K562 (cell line): Measurements from ENCODE around the gene PCBP3. TPM values are rescaled to one million over a fixed set of nuclear protein-coding genes. Genes with fewer than 3 reads are reported as not detected.

ENCODE experiments used
- ATAC-seq: fragments of 200-7000 bp; cut with Tn5 transposase; 3 replicates; pipeline ENCODE4 v1.9.1; 2020; ENCODE audit warnings: moderate library complexity
- BruUV-seq: library from RNA; stranded (reverse); fragments of 400-500 nt; replicated peaks from 2 replicates; lab custom pipeline; 2021; lab: Mats Ljungman, UMichigan
- CTCF ChIA-PET: fragments of 300-600 bp; formaldehyde crosslinking; extraction: SDS; loops from one replicate; lab custom pipeline; 2021; ENCODE audit warnings: low intra/inter-chr PET ratio; lab: Yijun Ruan, JAX
- POLR2A ChIA-PET: fragments of 300-600, 350-650 bp; sonication (Branson Sonifier 250); formaldehyde crosslinking; extraction: SDS; loops from one replicate; lab custom pipeline; 2021; ENCODE audit warnings: antibody characterized with exemption, inconsistent platforms; lab: Yijun Ruan, JAX
- DNase-seq, 4 experiments: peaks; one replicate each; pipeline versions ENCODE4 v3.0.0 to v3.0.0-alpha.2; 2011 to 2018; ENCODE audit warnings: low spot score in 3 of 4, mixed read lengths in 3 of 4; ENCODE audit errors: extremely low read depth in 1 of 4
- FAIRE-seq: peaks from 2 replicates; lab custom pipeline; 2011; peaks lifted over from hg19 to GRCh38; lab: Jason Lieb, UNC
- H2AFZ ChIP-seq: 2 replicates; pipeline ENCODE4 v1.6.0; 2011; ENCODE audit warnings: low read depth, low read length, control low read depth, inconsistent platforms
- H3K27ac ChIP-seq: fragments of 200-600 bp; 3 replicates; pipeline ENCODE4 v1.8.0; 2011; ENCODE audit warnings: low read depth, mild to moderate bottlenecking, control low read depth, inconsistent platforms, low read length, moderate library complexity, mixed read lengths; ENCODE audit errors: extremely low read depth
- H3K27me3 ChIP-seq, 2 experiments: fragments of 300-600 bp in 1 of 2; 2 replicates in 1 of 2; 3 replicates in 1 of 2; pipeline versions ENCODE4 v1.6.0 to v1.8.0; 2011; ENCODE audit warnings: inconsistent platforms in 2 of 2, low read length in 2 of 2, mild to moderate bottlenecking in 1 of 2, mixed read lengths in 1 of 2, moderate library complexity in 1 of 2; ENCODE audit not compliant: control insufficient read depth in 2 of 2, insufficient read depth in 2 of 2
- H3K36me3 ChIP-seq: fragments of 300-600 bp; 3 replicates; pipeline ENCODE4 v1.8.0; 2011; ENCODE audit warnings: mild to moderate bottlenecking, low read length, inconsistent platforms; ENCODE audit not compliant: control insufficient read depth, insufficient read depth
- H3K4me1 ChIP-seq, 2 experiments: fragments of 200-600 bp in 1 of 2; replicated peaks in 1 of 2; 2 replicates in 1 of 2; 3 replicates in 1 of 2; pipeline versions ENCODE4 v1.5.1 to v1.8.0; 2011; ENCODE audit warnings: inconsistent platforms in 2 of 2, low read length in 2 of 2, mild to moderate bottlenecking in 1 of 2, mixed read lengths in 1 of 2, moderate library complexity in 1 of 2; ENCODE audit not compliant: control insufficient read depth in 2 of 2, insufficient read depth in 2 of 2
- H3K4me2 ChIP-seq: 2 replicates; pipeline ENCODE4 v1.6.1; 2011; ENCODE audit warnings: low read length, control low read depth, inconsistent platforms, mixed read lengths; ENCODE audit not compliant: insufficient read depth
- H3K4me3 ChIP-seq: fragments of 200-600 bp; sonication (generic), shearing (Covaris generic); 2 replicates; pipeline ENCODE4 v1.5.1; 2016; ENCODE audit warnings: control low read depth, inconsistent platforms
- H3K79me2 ChIP-seq: fragments of 200-600 bp; 3 replicates; pipeline ENCODE4 v1.8.0; 2011; ENCODE audit warnings: low read length, inconsistent platforms; ENCODE audit not compliant: control insufficient read depth, insufficient read depth
- H3K9ac ChIP-seq, 2 experiments: 2 replicates each; pipeline versions ENCODE4 v1.6.0 to v1.6.1; 2011; ENCODE audit warnings: low read depth in 2 of 2, low read length in 2 of 2, control low read depth in 1 of 2, inconsistent platforms in 1 of 2, mild to moderate bottlenecking in 1 of 2, mixed read lengths in 1 of 2; ENCODE audit not compliant: insufficient read depth in 1 of 2
- H3K9me1 ChIP-seq: one replicate; pipeline ENCODE4 v1.6.0; 2011; ENCODE audit warnings: inconsistent platforms, mild to moderate bottlenecking, low read length, moderate library complexity; ENCODE audit not compliant: control insufficient read depth, insufficient read depth
- H3K9me3 ChIP-seq: replicated peaks from 2 replicates; pipeline ENCODE4 v1.5.1; 2011; ENCODE audit warnings: low read depth, low read length, inconsistent platforms; ENCODE audit not compliant: control insufficient read depth, insufficient read depth
- H4K20me1 ChIP-seq: replicated peaks from 2 replicates; pipeline ENCODE4 v1.6.1; 2011; ENCODE audit warnings: low read length, inconsistent platforms, mixed read lengths; ENCODE audit not compliant: control insufficient read depth, insufficient read depth
- BMI1 ChIP-seq: fragments of 150-350 bp; IDR thresholded peaks from 2 replicates; pipeline ENCODE4 v1.6.1; 2014; ENCODE audit warnings: low read length
- CREBBP ChIP-seq: IDR thresholded peaks from one replicate; pipeline ENCODE4 v1.6.1; 2012; ENCODE audit warnings: low read depth, mild to moderate bottlenecking, control low read depth, inconsistent platforms, low read length
- PHF8 ChIP-seq: fragments of 200-600 bp; sonication (generic); IDR thresholded peaks from 2 replicates; pipeline ENCODE4 v1.6.1; 2012; ENCODE audit warnings: mixed run types, mild to moderate bottlenecking, inconsistent platforms, low read length, moderate library complexity, borderline replicate concordance
- SIN3A ChIP-seq, 2 experiments: fragments of 150-350 bp in 1 of 2; IDR thresholded peaks; 2 replicates each; pipeline ENCODE4 v1.6.1; 2011 to 2016; ENCODE audit warnings: borderline replicate concordance in 2 of 2, low read depth in 2 of 2, low read length in 2 of 2, mild to moderate bottlenecking in 2 of 2, moderate library complexity in 2 of 2; ENCODE audit not compliant: control insufficient read depth in 1 of 2
- SIX5 ChIP-seq, 2 experiments: IDR thresholded peaks; 2 replicates each; pipeline ENCODE4 v1.6.1; 2011; ENCODE audit warnings: low read length in 2 of 2, borderline replicate concordance in 1 of 2, low read depth in 1 of 2, mild to moderate bottlenecking in 1 of 2, moderate library complexity in 1 of 2; ENCODE audit not compliant: insufficient read depth in 1 of 2
- TSC22D4 ChIP-seq: fragments of 450-650 bp; IDR thresholded peaks from 2 replicates; pipeline ENCODE4 v1.6.1; 2016; ENCODE audit warnings: missing genetic modification characterization, missing biosample characterization, control low read depth
- WGBS: fragments of 100-300 bp; shearing (Covaris generic); methylation state at CpG from one replicate; pipeline ENCODE4 v1.1.6; 2016; ENCODE audit warnings: low coverage, mixed read lengths; ENCODE audit not compliant: insufficient coverage; ENCODE audit errors: missing lambda C conversion rate; 5-methylcytosine and 5-hydroxymethylcytosine counted together
- in situ Hi-C: fragments of 300-500 bp; cut with MboI; formaldehyde crosslinking; loops from 4 replicates; pipeline ENCODE4 v1.15.0; 2018; ENCODE audit warnings: inconsistent platforms, mixed read lengths
- intact Hi-C: fragments of 100-400 bp; cut with micrococcal nuclease; formaldehyde crosslinking; loops from 2 replicates; pipeline ENCODE4 v1.14.2; 2022
- polyA plus RNA-seq, 8 experiments: library from polyadenylated mRNA; depleted of rRNA in 4 of 8; stranded (reverse) in 5 of 8; unstranded in 3 of 8; fragments of >200 nt; fragmentation: Nextera tagmentation in 2 of 8; fragmentation: Illumina TruSeq in 1 of 8; extraction: Ambion mirVana in 2 of 8; extraction: Trizol in 1 of 8; gene quantifications; 2 replicates each; pipeline versions ENCODE4 v1.2.1 to v1.2.3, GENCODE V29; 2011 to 2014; ENCODE audit warnings: inconsistent platforms in 1 of 8, missing spikeins in 1 of 8
- total RNA-seq, 7 experiments: library from RNA; depleted of rRNA in 6 of 7; stranded (reverse); fragments of >200 nt in 6 of 7; fragmentation: Illumina TruSeq in 2 of 7; extraction: Trizol in 2 of 7; gene quantifications; 2 replicates each; pipeline versions ENCODE4 v1.2.1 to v1.2.3, GENCODE V29; 2011 to 2021; ENCODE audit warnings: low replicate concordance in 1 of 7
- TF ChIP-seq, protein P1 (sequence below): fragments of 200-800 bp; sonication (Bioruptor generic); IDR thresholded peaks from 2 replicates; pipeline ENCODE4 v1.6.1; 2016; ENCODE audit warnings: missing genetic modification characterization, missing compliant biosample characterization
- TF ChIP-seq, protein P2 (sequence below): sonication (generic); formaldehyde crosslinking; IDR thresholded peaks from 2 replicates; pipeline ENCODE4 v1.8.0; 2022; ENCODE audit warnings: mild to moderate bottlenecking, missing genetic modification reagents

PCBP3 gene
- total and polyA plus RNA-seq, 9 of the 15 experiments (the other 6 are each of a cell fraction or from before 2014, with no cell fraction given): 0.18 TPM; not detected in 8

DNA sequence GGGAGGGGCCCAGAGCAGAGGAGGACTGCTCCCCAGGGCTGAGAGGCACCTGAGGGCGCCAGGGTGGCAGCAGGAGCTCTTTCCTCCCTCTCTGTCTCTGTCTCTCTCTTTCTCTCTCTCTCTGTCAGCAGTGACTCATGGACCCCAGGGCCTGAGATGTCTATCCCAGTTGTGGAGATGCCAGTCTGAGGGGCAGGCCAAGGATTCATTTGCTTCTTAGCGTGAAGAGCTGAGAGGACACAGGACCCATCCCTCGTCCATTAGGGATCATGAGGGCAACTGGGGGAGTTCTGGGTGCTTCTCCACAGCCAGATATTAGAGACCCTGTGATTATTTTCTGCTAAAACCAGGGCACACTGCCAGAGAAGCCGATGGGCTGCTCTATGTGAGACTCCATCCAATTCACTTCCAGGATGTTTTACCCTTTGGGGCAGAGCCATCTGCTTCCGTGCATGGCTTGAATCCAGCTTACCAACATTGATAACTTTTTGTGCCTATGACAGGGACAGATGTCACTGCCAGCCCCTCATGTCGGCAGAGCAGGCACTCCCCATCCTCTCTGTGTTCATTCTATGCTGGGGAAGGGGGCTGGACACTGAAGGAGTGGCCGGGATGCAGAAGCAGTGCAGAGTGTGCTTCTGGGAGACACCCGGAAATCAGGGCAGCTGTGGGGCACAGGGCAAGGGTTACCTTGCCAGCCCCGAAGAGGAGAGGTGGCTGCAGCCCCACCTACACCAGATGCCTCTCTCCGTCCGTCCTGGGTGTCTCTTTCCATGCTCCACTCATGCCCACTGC lies 4.1 kb upstream of the PCBP3 start:
- no TSS peak for BruUV-seq
- Histone ChIP-seq H3K79me2 (no peaks in the 10 kb centered on the region), H2AFZ (no peak overlapping the region), H3K9me1 (no peaks in the 10 kb centered on the region), H3K9ac (no peak overlapping the region), H3K9me3 (peaks cover 11% of the 10 kb centered on the region; the same call in 1 of the 2 replicates), H3K36me3 (no peaks in the 10 kb centered on the region), H3K27ac (no peak overlapping the region), H3K4me1 (peaks cover 0 to 32% of the 10 kb centered on the region in 2 experiments; a peak in 2 of 5 replicates), H4K20me1 (no peaks in the 10 kb centered on the region), H3K4me3 (no peak overlapping the region), H3K27me3 (peaks cover 5 to 23% of the 10 kb centered on the region in 2 experiments; a peak in 4 of 5 replicates), H3K4me2 (no peak overlapping the region)
- intact Hi-C loops (no loop called here), in situ Hi-C loops (no loop called here)
- ATAC-seq (no peak), DNase-seq (peak in 1 of 4 experiments; percentile 10), FAIRE-seq (no peak)
- CTCF ChIA-PET: no interaction called here
- 1% methylated on average over 11 of the region's 11 CpGs for WGBS
- POLR2A ChIA-PET: interaction anchor here (0.9 to 1.7 kb wide), 2 partner anchors 9 to 47 kb away, joined by 3 to 5 read pairs; no protein-coding TSS in a partner anchor
- TF ChIP-seq, protein P1, sequence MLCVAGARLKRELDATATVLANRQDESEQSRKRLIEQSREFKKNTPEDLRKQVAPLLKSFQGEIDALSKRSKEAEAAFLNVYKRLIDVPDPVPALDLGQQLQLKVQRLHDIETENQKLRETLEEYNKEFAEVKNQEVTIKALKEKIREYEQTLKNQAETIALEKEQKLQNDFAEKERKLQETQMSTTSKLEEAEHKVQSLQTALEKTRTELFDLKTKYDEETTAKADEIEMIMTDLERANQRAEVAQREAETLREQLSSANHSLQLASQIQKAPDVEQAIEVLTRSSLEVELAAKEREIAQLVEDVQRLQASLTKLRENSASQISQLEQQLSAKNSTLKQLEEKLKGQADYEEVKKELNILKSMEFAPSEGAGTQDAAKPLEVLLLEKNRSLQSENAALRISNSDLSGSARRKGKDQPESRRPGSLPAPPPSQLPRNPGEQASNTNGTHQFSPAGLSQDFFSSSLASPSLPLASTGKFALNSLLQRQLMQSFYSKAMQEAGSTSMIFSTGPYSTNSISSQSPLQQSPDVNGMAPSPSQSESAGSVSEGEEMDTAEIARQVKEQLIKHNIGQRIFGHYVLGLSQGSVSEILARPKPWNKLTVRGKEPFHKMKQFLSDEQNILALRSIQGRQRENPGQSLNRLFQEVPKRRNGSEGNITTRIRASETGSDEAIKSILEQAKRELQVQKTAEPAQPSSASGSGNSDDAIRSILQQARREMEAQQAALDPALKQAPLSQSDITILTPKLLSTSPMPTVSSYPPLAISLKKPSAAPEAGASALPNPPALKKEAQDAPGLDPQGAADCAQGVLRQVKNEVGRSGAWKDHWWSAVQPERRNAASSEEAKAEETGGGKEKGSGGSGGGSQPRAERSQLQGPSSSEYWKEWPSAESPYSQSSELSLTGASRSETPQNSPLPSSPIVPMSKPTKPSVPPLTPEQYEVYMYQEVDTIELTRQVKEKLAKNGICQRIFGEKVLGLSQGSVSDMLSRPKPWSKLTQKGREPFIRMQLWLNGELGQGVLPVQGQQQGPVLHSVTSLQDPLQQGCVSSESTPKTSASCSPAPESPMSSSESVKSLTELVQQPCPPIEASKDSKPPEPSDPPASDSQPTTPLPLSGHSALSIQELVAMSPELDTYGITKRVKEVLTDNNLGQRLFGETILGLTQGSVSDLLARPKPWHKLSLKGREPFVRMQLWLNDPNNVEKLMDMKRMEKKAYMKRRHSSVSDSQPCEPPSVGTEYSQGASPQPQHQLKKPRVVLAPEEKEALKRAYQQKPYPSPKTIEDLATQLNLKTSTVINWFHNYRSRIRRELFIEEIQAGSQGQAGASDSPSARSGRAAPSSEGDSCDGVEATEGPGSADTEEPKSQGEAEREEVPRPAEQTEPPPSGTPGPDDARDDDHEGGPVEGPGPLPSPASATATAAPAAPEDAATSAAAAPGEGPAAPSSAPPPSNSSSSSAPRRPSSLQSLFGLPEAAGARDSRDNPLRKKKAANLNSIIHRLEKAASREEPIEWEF: no peak
- TF ChIP-seq PHF8 (no peak), SIX5 (IDR thresholded peaks at IDR 0.05; ENCODE audit: borderline replicate concordance in 1 of 2, insufficient read depth in 1 of 2, low read depth in 1 of 2, low read length in 2 of 2) (no peak), BMI1 (no peak), CREBBP (no peak), SIN3A (IDR thresholded peaks at IDR 0.05; ENCODE audit: borderline replicate concordance in 2 of 2, control insufficient read depth in 1 of 2, low read depth in 2 of 2, low read length in 2 of 2) (no peak), TSC22D4 (tag) (no peak)
- TF ChIP-seq, protein P2, sequence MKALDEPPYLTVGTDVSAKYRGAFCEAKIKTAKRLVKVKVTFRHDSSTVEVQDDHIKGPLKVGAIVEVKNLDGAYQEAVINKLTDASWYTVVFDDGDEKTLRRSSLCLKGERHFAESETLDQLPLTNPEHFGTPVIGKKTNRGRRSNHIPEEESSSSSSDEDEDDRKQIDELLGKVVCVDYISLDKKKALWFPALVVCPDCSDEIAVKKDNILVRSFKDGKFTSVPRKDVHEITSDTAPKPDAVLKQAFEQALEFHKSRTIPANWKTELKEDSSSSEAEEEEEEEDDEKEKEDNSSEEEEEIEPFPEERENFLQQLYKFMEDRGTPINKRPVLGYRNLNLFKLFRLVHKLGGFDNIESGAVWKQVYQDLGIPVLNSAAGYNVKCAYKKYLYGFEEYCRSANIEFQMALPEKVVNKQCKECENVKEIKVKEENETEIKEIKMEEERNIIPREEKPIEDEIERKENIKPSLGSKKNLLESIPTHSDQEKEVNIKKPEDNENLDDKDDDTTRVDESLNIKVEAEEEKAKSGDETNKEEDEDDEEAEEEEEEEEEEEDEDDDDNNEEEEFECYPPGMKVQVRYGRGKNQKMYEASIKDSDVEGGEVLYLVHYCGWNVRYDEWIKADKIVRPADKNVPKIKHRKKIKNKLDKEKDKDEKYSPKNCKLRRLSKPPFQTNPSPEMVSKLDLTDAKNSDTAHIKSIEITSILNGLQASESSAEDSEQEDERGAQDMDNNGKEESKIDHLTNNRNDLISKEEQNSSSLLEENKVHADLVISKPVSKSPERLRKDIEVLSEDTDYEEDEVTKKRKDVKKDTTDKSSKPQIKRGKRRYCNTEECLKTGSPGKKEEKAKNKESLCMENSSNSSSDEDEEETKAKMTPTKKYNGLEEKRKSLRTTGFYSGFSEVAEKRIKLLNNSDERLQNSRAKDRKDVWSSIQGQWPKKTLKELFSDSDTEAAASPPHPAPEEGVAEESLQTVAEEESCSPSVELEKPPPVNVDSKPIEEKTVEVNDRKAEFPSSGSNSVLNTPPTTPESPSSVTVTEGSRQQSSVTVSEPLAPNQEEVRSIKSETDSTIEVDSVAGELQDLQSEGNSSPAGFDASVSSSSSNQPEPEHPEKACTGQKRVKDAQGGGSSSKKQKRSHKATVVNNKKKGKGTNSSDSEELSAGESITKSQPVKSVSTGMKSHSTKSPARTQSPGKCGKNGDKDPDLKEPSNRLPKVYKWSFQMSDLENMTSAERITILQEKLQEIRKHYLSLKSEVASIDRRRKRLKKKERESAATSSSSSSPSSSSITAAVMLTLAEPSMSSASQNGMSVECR (CRISPR knock-in tag): no peak
